Activated T-cell treated with anti-CD3 and anti-CD28 coated beads, Interleukin-2, amount 50 U/mL, for 24 hours (primary cell): ENCODE data around the gene MFSD1.
A peak's percentile ranks its signal among the peaks of the same experiment; 100 is the strongest.

ENCODE experiments used
- DNase-seq: peaks from one replicate; pipeline ENCODE4 v3.0.0-alpha.2; 2020
- H3K27ac Mint-ChIP-seq: 2 replicates; pipeline ENCODE4 v1.8.0; 2020; ENCODE audit warnings: mild to moderate bottlenecking, mixed read lengths
- H3K27me3 Mint-ChIP-seq: 2 replicates; pipeline ENCODE4 v1.8.0; 2020; ENCODE audit warnings: mixed read lengths
- H3K36me3 Mint-ChIP-seq: 2 replicates; pipeline ENCODE4 v1.8.0; 2020; ENCODE audit warnings: low read depth, mixed read lengths
- H3K4me1 Mint-ChIP-seq: 2 replicates; pipeline ENCODE4 v1.8.0; 2020; ENCODE audit warnings: low read depth, mixed read lengths
- H3K4me3 Mint-ChIP-seq: 2 replicates; pipeline ENCODE4 v1.8.0; 2020; ENCODE audit warnings: mild to moderate bottlenecking, moderate library complexity, mixed read lengths
- H3K9me3 Mint-ChIP-seq: 2 replicates; pipeline ENCODE4 v1.8.0; 2020; ENCODE audit warnings: mixed read lengths

The MFSD1 gene

GRCh38 chr3:158820521-158820920 lies 18.7 kb downstream of the MFSD1 start:
- DNase-seq = no peak
- Mint-ChIP-seq H3K4me1 (no peaks in the 10 kb centered on the region), H3K9me3 (no peaks in the 10 kb centered on the region), H3K36me3 (peaks cover 82% of the 10 kb centered on the region), H3K4me3 (no peak overlapping the region), H3K27ac (no peak overlapping the region), H3K27me3 (no peaks in the 10 kb centered on the region)

- no peak for DNase-seq
- Mint-ChIP-seq H3K4me3 (no peak overlapping the region), H3K27me3 (no peaks in the 10 kb centered on the region), H3K27ac (no peak overlapping the region), H3K36me3 (peaks cover 84% of the 10 kb centered on the region), H3K4me1 (no peaks in the 10 kb centered on the region), H3K9me3 (no peaks in the 10 kb centered on the region)
These were observed 20.0 kb downstream of the MFSD1 start for GRCh38 chr3:158821847-158822246.

- peaks cover 75% of the 10 kb centered on the region for H3K36me3 Mint-ChIP-seq
- H3K9me3 Mint-ChIP-seq = no peaks in the 10 kb centered on the region
- H3K4me1 Mint-ChIP-seq = no peaks in the 10 kb centered on the region
- no peak for DNase-seq
- no peak overlapping the region for H3K4me3 Mint-ChIP-seq
- no peaks in the 10 kb centered on the region for H3K27me3 Mint-ChIP-seq
- no peak overlapping the region for H3K27ac Mint-ChIP-seq
These were observed 21.6 kb downstream of the MFSD1 start for GRCh38 chr3:158823426-158823825.

- no peaks in the 10 kb centered on the region for H3K9me3 Mint-ChIP-seq
- H3K4me1 Mint-ChIP-seq = peaks cover 6% of the 10 kb centered on the region
- peaks cover 70% of the 10 kb centered on the region for H3K36me3 Mint-ChIP-seq
- DNase-seq = no peak
- H3K27ac Mint-ChIP-seq = no peak overlapping the region
- H3K4me3 Mint-ChIP-seq = no peak overlapping the region
- H3K27me3 Mint-ChIP-seq = no peaks in the 10 kb centered on the region
These were observed 25.9 kb downstream of the MFSD1 start for GRCh38 chr3:158827773-158828172.

- Mint-ChIP-seq H3K9me3 (no peaks in the 10 kb centered on the region), H3K27me3 (no peaks in the 10 kb centered on the region), H3K36me3 (peaks cover 50% of the 10 kb centered on the region), H3K27ac (peak overlapping the region; percentile 64), H3K4me3 (no peak overlapping the region), H3K4me1 (peaks cover 6% of the 10 kb centered on the region)
- no peak for DNase-seq
These were observed 28.5 kb downstream of the MFSD1 start for GRCh38 chr3:158830391-158830790.

GRCh38 chr3:158831861-158832260 lies 30.0 kb downstream of the MFSD1 start:
- H3K4me3 Mint-ChIP-seq = no peak overlapping the region
- no peak overlapping the region for H3K27ac Mint-ChIP-seq
- DNase-seq = no peak

GRCh38 chr3:158835631-158836030 lies 33.8 kb downstream of the MFSD1 start:
- Mint-ChIP-seq H3K27ac (no peak overlapping the region), H3K4me3 (no peak overlapping the region), H3K4me1 (peaks cover 2% of the 10 kb centered on the region), H3K9me3 (no peaks in the 10 kb centered on the region), H3K27me3 (no peaks in the 10 kb centered on the region), H3K36me3 (peaks cover 17% of the 10 kb centered on the region)
- no peak for DNase-seq

More at GRCh38 chr3:158831861-158832260, 30.0 kb downstream of the MFSD1 start:
- Mint-ChIP-seq H3K4me1 (peaks cover 6% of the 10 kb centered on the region), H3K27me3 (no peaks in the 10 kb centered on the region), H3K36me3 (peaks cover 42% of the 10 kb centered on the region), H3K9me3 (no peaks in the 10 kb centered on the region)

- DNase-seq = no peak
- no peak overlapping the region for H3K4me3 Mint-ChIP-seq
- H3K27ac Mint-ChIP-seq = no peak overlapping the region
- H3K27me3 Mint-ChIP-seq = no peaks in the 10 kb centered on the region
- peaks cover 12% of the 10 kb centered on the region for H3K36me3 Mint-ChIP-seq
- H3K9me3 Mint-ChIP-seq = no peaks in the 10 kb centered on the region
- H3K4me1 Mint-ChIP-seq = no peaks in the 10 kb centered on the region
These were observed 34.5 kb downstream of the MFSD1 start for GRCh38 chr3:158836312-158836711.

- H3K9me3 Mint-ChIP-seq = no peaks in the 10 kb centered on the region
- no peaks in the 10 kb centered on the region for H3K27me3 Mint-ChIP-seq
- H3K36me3 Mint-ChIP-seq = peaks cover 6% of the 10 kb centered on the region
- no peak for DNase-seq
- no peak overlapping the region for H3K27ac Mint-ChIP-seq
- no peaks in the 10 kb centered on the region for H3K4me1 Mint-ChIP-seq
- H3K4me3 Mint-ChIP-seq = no peak overlapping the region
These were observed 35.4 kb downstream of the MFSD1 start for GRCh38 chr3:158837240-158837639.

- Mint-ChIP-seq H3K36me3 (no peaks in the 10 kb centered on the region), H3K9me3 (no peaks in the 10 kb centered on the region), H3K4me1 (no peaks in the 10 kb centered on the region), H3K27ac (no peak overlapping the region), H3K27me3 (no peaks in the 10 kb centered on the region), H3K4me3 (no peak overlapping the region)
- DNase-seq = no peak
These were observed 38.1 kb downstream of the MFSD1 start for GRCh38 chr3:158839966-158840365.

GRCh38 chr3:158841387-158841786 lies 39.5 kb downstream of the MFSD1 start:
- no peaks in the 10 kb centered on the region for H3K27me3 Mint-ChIP-seq
- no peaks in the 10 kb centered on the region for H3K36me3 Mint-ChIP-seq
- DNase-seq = no peak
- no peaks in the 10 kb centered on the region for H3K9me3 Mint-ChIP-seq
- peaks cover 3% of the 10 kb centered on the region for H3K4me1 Mint-ChIP-seq
- no peak overlapping the region for H3K4me3 Mint-ChIP-seq
- H3K27ac Mint-ChIP-seq = no peak overlapping the region

- H3K4me1 Mint-ChIP-seq = peaks cover 13% of the 10 kb centered on the region
- DNase-seq = no peak
- H3K4me3 Mint-ChIP-seq = no peak overlapping the region
- H3K9me3 Mint-ChIP-seq = no peaks in the 10 kb centered on the region
- no peak overlapping the region for H3K27ac Mint-ChIP-seq
- no peaks in the 10 kb centered on the region for H3K27me3 Mint-ChIP-seq
- no peaks in the 10 kb centered on the region for H3K36me3 Mint-ChIP-seq
These were observed 41.1 kb downstream of the MFSD1 start for GRCh38 chr3:158842976-158843375.

- no peak overlapping the region for H3K27ac Mint-ChIP-seq
- H3K4me1 Mint-ChIP-seq = peaks cover 13% of the 10 kb centered on the region
- H3K27me3 Mint-ChIP-seq = no peaks in the 10 kb centered on the region
- no peaks in the 10 kb centered on the region for H3K9me3 Mint-ChIP-seq
- DNase-seq = no peak
- H3K4me3 Mint-ChIP-seq = no peak overlapping the region
- H3K36me3 Mint-ChIP-seq = no peaks in the 10 kb centered on the region
These were observed 44.0 kb downstream of the MFSD1 start for GRCh38 chr3:158845765-158846350.

- H3K27me3 Mint-ChIP-seq = no peaks in the 10 kb centered on the region
- peaks cover 13% of the 10 kb centered on the region for H3K4me1 Mint-ChIP-seq
- no peak for DNase-seq
- no peak overlapping the region for H3K4me3 Mint-ChIP-seq
- no peaks in the 10 kb centered on the region for H3K36me3 Mint-ChIP-seq
- no peak overlapping the region for H3K27ac Mint-ChIP-seq
- H3K9me3 Mint-ChIP-seq = no peaks in the 10 kb centered on the region
These were observed 45.1 kb downstream of the MFSD1 start for GRCh38 chr3:158846803-158847451.

- H3K9me3 Mint-ChIP-seq = no peaks in the 10 kb centered on the region
- no peak overlapping the region for H3K27ac Mint-ChIP-seq
- DNase-seq = no peak
- H3K27me3 Mint-ChIP-seq = no peaks in the 10 kb centered on the region
- H3K36me3 Mint-ChIP-seq = no peaks in the 10 kb centered on the region
- H3K4me1 Mint-ChIP-seq = peaks cover 13% of the 10 kb centered on the region
- H3K4me3 Mint-ChIP-seq = no peak overlapping the region
These were observed 45.6 kb downstream of the MFSD1 start for GRCh38 chr3:158847452-158847821.
